NCI-H1105 (cell line): ENCODE data around the gene MRPS27.

Source experiments
- DNase-seq: peaks from one replicate; lab custom pipeline; 2025; lab: John Stamatoyannopoulos, UW

The MRPS27 gene

GRCh38 chr5:72231991-72232703, 87.9 kb downstream of the MRPS27 start:
- DNase-seq, result no peak

GRCh38 chr5:72228960-72229359, 91.1 kb downstream of the MRPS27 start:
- no peak for DNase-seq

GRCh38 chr5:72226950-72227349, 93.1 kb downstream of the MRPS27 start:
- DNase-seq, result no peak

GRCh38 chr5:72225741-72226140, 94.3 kb downstream of the MRPS27 start:
- DNase-seq, result no peak

- no peak for DNase-seq
Observed at GRCh38 chr5:72224946-72225463, 95.0 kb downstream of the MRPS27 start.

GRCh38 chr5:72223371-72223770, 96.7 kb downstream of the MRPS27 start:
- peak; percentile 34 for DNase-seq

GRCh38 chr5:72222521-72222920, 97.5 kb downstream of the MRPS27 start:
- no peak for DNase-seq

- no peak for DNase-seq
Observed at GRCh38 chr5:72221541-72221940, 98.5 kb downstream of the MRPS27 start.

GRCh38 chr5:72221099-72221498, 98.9 kb downstream of the MRPS27 start:
- DNase-seq, result no peak

- no peak for DNase-seq
Observed at GRCh38 chr5:72216756-72217155, 103.3 kb downstream of the MRPS27 start.

- no peak for DNase-seq
Observed at GRCh38 chr5:72214168-72214567, 105.9 kb downstream of the MRPS27 start.

GRCh38 chr5:72213482-72213881, 106.6 kb downstream of the MRPS27 start:
- DNase-seq, result no peak

- DNase-seq, result no peak
Observed at GRCh38 chr5:72212171-72212570, 107.9 kb downstream of the MRPS27 start.

GRCh38 chr5:72210888-72211678, 109.0 kb downstream of the MRPS27 start:
- DNase-seq, result no peak

- peak; percentile 92 for DNase-seq
Observed at GRCh38 chr5:72209147-72210115, 110.6 kb downstream of the MRPS27 start.

- DNase-seq, result no peak
Observed at GRCh38 chr5:72208324-72208926, 111.6 kb downstream of the MRPS27 start.

- no peak for DNase-seq
Observed at GRCh38 chr5:72206994-72207393, 113.0 kb downstream of the MRPS27 start.

- no peak for DNase-seq
Observed at GRCh38 chr5:72206160-72206559, 113.9 kb downstream of the MRPS27 start.

- no peak for DNase-seq
Observed at GRCh38 chr5:72205431-72206009, 114.5 kb downstream of the MRPS27 start.

- no peak for DNase-seq
Observed at GRCh38 chr5:72204946-72205345, 115.1 kb downstream of the MRPS27 start.

- DNase-seq, result no peak
Observed at GRCh38 chr5:72203251-72203845, 116.7 kb downstream of the MRPS27 start.
